WTC11 (cell line): Measurements from ENCODE around the gene THSD4.

ENCODE experiments used
- CREB1 ChIP-seq: sonication (generic); formaldehyde crosslinking; IDR thresholded peaks from 2 replicates; pipeline ENCODE4 v1.8.0; 2023; ENCODE audit warnings: mild to moderate bottlenecking, missing genetic modification reagents
- ETV6 ChIP-seq: sonication (generic); formaldehyde crosslinking; IDR thresholded peaks from 2 replicates; pipeline ENCODE4 v1.8.1; 2022; ENCODE audit warnings: mild to moderate bottlenecking, missing genetic modification reagents
- FOXK1 ChIP-seq: sonication (generic); formaldehyde crosslinking; IDR thresholded peaks from 2 replicates; pipeline ENCODE4 v1.8.0; 2022; ENCODE audit warnings: mild to moderate bottlenecking, moderate library complexity, missing genetic modification reagents
- NR1H2 ChIP-seq: sonication (generic); formaldehyde crosslinking; IDR thresholded peaks from 2 replicates; pipeline ENCODE4 v1.9.0; 2021; ENCODE audit warnings: mild to moderate bottlenecking, moderate library complexity, missing genetic modification reagents
- SP1 ChIP-seq: sonication (generic); formaldehyde crosslinking; conservative IDR thresholded peaks from 2 replicates; pipeline ENCODE4 v1.8.1; 2022; ENCODE audit warnings: missing genetic modification reagents
- ZNF138 ChIP-seq: sonication (generic); formaldehyde crosslinking; conservative IDR thresholded peaks from 2 replicates; pipeline ENCODE4 v1.8.1; 2022; ENCODE audit warnings: mild to moderate bottlenecking, moderate library complexity, missing genetic modification reagents
- TF ChIP-seq, protein P1 (sequence below): fragments of 200-600 bp; IDR thresholded peaks from 2 replicates; pipeline ENCODE4 v1.8.0; 2022; ENCODE audit warnings: antibody characterized with exemption
- TF ChIP-seq, protein P2 (sequence below): sonication (generic); formaldehyde crosslinking; IDR thresholded peaks from 2 replicates; pipeline ENCODE4 v1.8.1; 2023; ENCODE audit warnings: mild to moderate bottlenecking, missing genetic modification reagents, moderate library complexity
- TF ChIP-seq, protein P3 (sequence below): sonication (generic); formaldehyde crosslinking; IDR thresholded peaks from 2 replicates; pipeline ENCODE4 v1.8.0; 2023; ENCODE audit warnings: missing genetic modification reagents

DNA sequence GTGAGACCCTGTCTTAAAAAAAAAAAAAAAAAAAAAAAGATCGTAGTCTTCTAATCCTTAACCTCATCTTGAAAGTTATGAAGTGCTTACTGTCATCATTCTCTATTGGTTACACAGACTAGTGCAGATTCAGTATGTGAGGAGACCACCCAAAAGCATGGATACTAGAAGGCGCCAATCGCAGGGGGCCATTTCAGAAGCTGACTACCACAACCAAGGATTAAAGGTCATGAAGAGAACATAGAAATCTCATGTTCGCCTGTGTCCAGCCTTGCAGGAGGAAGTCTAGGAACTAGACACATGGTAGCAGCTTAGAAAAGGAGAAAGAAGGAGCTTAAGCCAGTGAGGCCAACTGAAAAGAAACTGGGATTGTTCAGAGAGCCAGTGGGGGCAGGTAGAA, 207.8 kb downstream of the THSD4 start:
- TF ChIP-seq, protein P1, sequence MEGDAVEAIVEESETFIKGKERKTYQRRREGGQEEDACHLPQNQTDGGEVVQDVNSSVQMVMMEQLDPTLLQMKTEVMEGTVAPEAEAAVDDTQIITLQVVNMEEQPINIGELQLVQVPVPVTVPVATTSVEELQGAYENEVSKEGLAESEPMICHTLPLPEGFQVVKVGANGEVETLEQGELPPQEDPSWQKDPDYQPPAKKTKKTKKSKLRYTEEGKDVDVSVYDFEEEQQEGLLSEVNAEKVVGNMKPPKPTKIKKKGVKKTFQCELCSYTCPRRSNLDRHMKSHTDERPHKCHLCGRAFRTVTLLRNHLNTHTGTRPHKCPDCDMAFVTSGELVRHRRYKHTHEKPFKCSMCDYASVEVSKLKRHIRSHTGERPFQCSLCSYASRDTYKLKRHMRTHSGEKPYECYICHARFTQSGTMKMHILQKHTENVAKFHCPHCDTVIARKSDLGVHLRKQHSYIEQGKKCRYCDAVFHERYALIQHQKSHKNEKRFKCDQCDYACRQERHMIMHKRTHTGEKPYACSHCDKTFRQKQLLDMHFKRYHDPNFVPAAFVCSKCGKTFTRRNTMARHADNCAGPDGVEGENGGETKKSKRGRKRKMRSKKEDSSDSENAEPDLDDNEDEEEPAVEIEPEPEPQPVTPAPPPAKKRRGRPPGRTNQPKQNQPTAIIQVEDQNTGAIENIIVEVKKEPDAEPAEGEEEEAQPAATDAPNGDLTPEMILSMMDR, result no peak
- TF ChIP-seq FOXK1 (CRISPR knock-in tag) (no peak), SP1 (CRISPR knock-in tag) (no peak), ZNF138 (no peak), CREB1 (CRISPR knock-in tag) (no peak), ETV6 (CRISPR knock-in tag) (no peak), NR1H2 (CRISPR knock-in tag) (no peak)
- TF ChIP-seq, protein P2, sequence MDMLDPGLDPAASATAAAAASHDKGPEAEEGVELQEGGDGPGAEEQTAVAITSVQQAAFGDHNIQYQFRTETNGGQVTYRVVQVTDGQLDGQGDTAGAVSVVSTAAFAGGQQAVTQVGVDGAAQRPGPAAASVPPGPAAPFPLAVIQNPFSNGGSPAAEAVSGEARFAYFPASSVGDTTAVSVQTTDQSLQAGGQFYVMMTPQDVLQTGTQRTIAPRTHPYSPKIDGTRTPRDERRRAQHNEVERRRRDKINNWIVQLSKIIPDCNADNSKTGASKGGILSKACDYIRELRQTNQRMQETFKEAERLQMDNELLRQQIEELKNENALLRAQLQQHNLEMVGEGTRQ (CRISPR knock-in tag), result no peak
- TF ChIP-seq, protein P3, sequence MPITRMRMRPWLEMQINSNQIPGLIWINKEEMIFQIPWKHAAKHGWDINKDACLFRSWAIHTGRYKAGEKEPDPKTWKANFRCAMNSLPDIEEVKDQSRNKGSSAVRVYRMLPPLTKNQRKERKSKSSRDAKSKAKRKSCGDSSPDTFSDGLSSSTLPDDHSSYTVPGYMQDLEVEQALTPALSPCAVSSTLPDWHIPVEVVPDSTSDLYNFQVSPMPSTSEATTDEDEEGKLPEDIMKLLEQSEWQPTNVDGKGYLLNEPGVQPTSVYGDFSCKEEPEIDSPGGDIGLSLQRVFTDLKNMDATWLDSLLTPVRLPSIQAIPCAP (CRISPR knock-in tag), result no peak
